GM23338 (cell line): ENCODE results near the gene MYO3B. TPM values are rescaled to one million over a fixed set of nuclear protein-coding genes. Genes with fewer than 3 reads are reported as not detected.

Source experiments
- ATAC-seq: fragments of 200-7000 bp; cut with Tn5 transposase; 3 replicates; pipeline ENCODE4 v1.9.1; 2020
- DNase-seq: peaks from one replicate; pipeline ENCODE4 v3.0.0-alpha.2; 2015; ENCODE audit warnings: low spot score
- H2AFZ ChIP-seq: fragments of 200-600 bp; sonication (generic); 2 replicates; pipeline ENCODE4 v1.8.0; 2016; ENCODE audit warnings: antibody characterized with exemption, mild to moderate bottlenecking, moderate library complexity
- H3F3A ChIP-seq: fragments of 200-600 bp; sonication (generic); replicated peaks from 2 replicates; pipeline ENCODE4 v1.8.0; 2017; ENCODE audit warnings: antibody characterized with exemption, mixed run types, low read depth
- H3K27ac ChIP-seq: fragments of 200-600 bp; sonication (generic); 2 replicates; pipeline ENCODE4 v1.6.1; 2016; ENCODE audit warnings: low read depth
- H3K27me3 ChIP-seq: fragments of 200-600 bp; sonication (generic); 2 replicates; pipeline ENCODE4 v1.8.0; 2016; ENCODE audit warnings: mild to moderate bottlenecking, mixed run types, moderate library complexity; ENCODE audit not compliant: insufficient read depth
- H3K36me3 ChIP-seq: fragments of 200-600 bp; sonication (generic); 2 replicates; pipeline ENCODE4 v1.8.0; 2016; ENCODE audit warnings: mild to moderate bottlenecking; ENCODE audit not compliant: insufficient read depth
- H3K4me1 ChIP-seq: fragments of 200-600 bp; sonication (generic); 2 replicates; pipeline ENCODE4 v1.8.0; 2016; ENCODE audit warnings: mild to moderate bottlenecking, moderate library complexity; ENCODE audit not compliant: insufficient read depth
- H3K4me2 ChIP-seq: fragments of 200-600 bp; sonication (generic); 2 replicates; pipeline ENCODE4 v1.7.1; 2017; ENCODE audit warnings: mixed run types
- H3K4me3 ChIP-seq: fragments of 200-600 bp; sonication (generic); 2 replicates; pipeline ENCODE4 v1.6.1; 2016; ENCODE audit warnings: mixed run types
- H3K79me2 ChIP-seq: fragments of 200-600 bp; sonication (generic); replicated peaks from 2 replicates; pipeline ENCODE4 v1.8.0; 2017; ENCODE audit warnings: mild to moderate bottlenecking; ENCODE audit not compliant: insufficient read depth
- H3K9me2 ChIP-seq: fragments of 200-600 bp; sonication (generic); 2 replicates; pipeline ENCODE4 v1.8.0; 2017; ENCODE audit not compliant: insufficient read depth
- H4K20me1 ChIP-seq: fragments of 200-600 bp; sonication (generic); replicated peaks from 2 replicates; pipeline ENCODE4 v1.8.0; 2017; ENCODE audit warnings: mild to moderate bottlenecking; ENCODE audit not compliant: insufficient read depth
- H3K27ac Mint-ChIP-seq: 2 replicates; pipeline ENCODE4 v1.8.0; 2020; ENCODE audit warnings: inconsistent platforms, mild to moderate bottlenecking, moderate library complexity, mixed read lengths
- H3K27me3 Mint-ChIP-seq: 3 replicates; pipeline ENCODE4 v1.8.0; 2022; ENCODE audit warnings: low read depth, mild to moderate bottlenecking, moderate library complexity, mixed read lengths, inconsistent platforms; ENCODE audit not compliant: insufficient read depth, poor library complexity
- H3K36me3 Mint-ChIP-seq: 3 replicates; pipeline ENCODE4 v1.8.0; 2021; ENCODE audit warnings: low read depth, mild to moderate bottlenecking, inconsistent platforms, moderate library complexity, mixed read lengths
- H3K4me1 Mint-ChIP-seq: 3 replicates; pipeline ENCODE4 v1.8.0; 2020; ENCODE audit warnings: mild to moderate bottlenecking, inconsistent platforms, mixed read lengths
- H3K4me3 Mint-ChIP-seq: 3 replicates; pipeline ENCODE4 v1.8.0; 2021; ENCODE audit warnings: moderate library complexity, mild to moderate bottlenecking, inconsistent platforms, mixed read lengths
- H3K9me3 Mint-ChIP-seq: 3 replicates; pipeline ENCODE4 v1.8.0; 2020; ENCODE audit warnings: moderate library complexity, mild to moderate bottlenecking, inconsistent platforms, mixed read lengths
- CREB1 ChIP-seq: fragments of 250-450 bp; sonication (Bioruptor Pico); IDR thresholded peaks from 2 replicates; pipeline ENCODE4 v1.5.0; 2020; ENCODE audit warnings: low read depth, mild to moderate bottlenecking, moderate library complexity
- CTCF ChIP-seq, 2 experiments: fragments of 200-600 bp in 1 of 2; sonication (generic) in 1 of 2; conservative IDR thresholded peaks; 2 replicates each; pipeline versions ENCODE4 v1.5.1 to v1.6.1; 2016 to 2017; ENCODE audit warnings: antibody characterized with exemption in 2 of 2, low read depth in 2 of 2, mild to moderate bottlenecking in 2 of 2, moderate library complexity in 1 of 2
- EZH2 ChIP-seq: fragments of 200-600 bp; sonication (generic); IDR thresholded peaks from one replicate; pipeline ENCODE4 v1.8.0; 2017; ENCODE audit warnings: antibody characterized with exemption, mild to moderate bottlenecking, low read depth; ENCODE audit not compliant: unreplicated experiment
- EZH2phosphoT487 ChIP-seq: fragments of 200-600 bp; sonication (generic); IDR thresholded peaks from one replicate; pipeline ENCODE4 v1.8.1; 2018; ENCODE audit warnings: antibody characterized with exemption; ENCODE audit not compliant: unreplicated experiment
- JUNB ChIP-seq: IDR thresholded peaks from one replicate; pipeline ENCODE4 v1.6.1; 2016; ENCODE audit warnings: antibody characterized with exemption; ENCODE audit not compliant: unreplicated experiment
- REST ChIP-seq: IDR thresholded peaks from one replicate; pipeline ENCODE4 v1.6.1; 2018; ENCODE audit warnings: antibody characterized with exemption; ENCODE audit not compliant: unreplicated experiment
- STAT1 ChIP-seq: IDR thresholded peaks from one replicate; pipeline ENCODE4 v1.6.1; 2016; ENCODE audit warnings: antibody characterized with exemption; ENCODE audit not compliant: unreplicated experiment
- ZNF331 ChIP-seq: fragments of 250-450 bp; sonication (Bioruptor Pico); IDR thresholded peaks from 2 replicates; pipeline ENCODE4 v1.5.0; 2020; ENCODE audit warnings: low read depth, mild to moderate bottlenecking, moderate library complexity
- ZNF462 ChIP-seq: fragments of 250-450 bp; sonication (Bioruptor Pico); IDR thresholded peaks from 2 replicates; pipeline ENCODE4 v1.5.0; 2020; ENCODE audit warnings: mild to moderate bottlenecking, moderate library complexity
- polyA plus RNA-seq: library from polyadenylated mRNA; unstranded; fragments of >200 nt; fragmentation: Nextera tagmentation; extraction: Ambion mirVana; gene quantifications from 2 replicates; pipeline ENCODE4 v1.2.1, GENCODE V29; 2016
- total RNA-seq: library from RNA; depleted of rRNA; stranded (reverse); fragments of >200 nt; shearing (Covaris generic); gene quantifications from 2 replicates; pipeline ENCODE4 v1.2.3, GENCODE V29; 2014

MYO3B gene
- total and polyA plus RNA-seq, 2 experiments from 2014 or later, result 0.42 TPM; not detected in 1

GRCh38 chr2:170493426-170494097, 315.6 kb downstream of the MYO3B start:
- H3K4me1 Mint-ChIP-seq, result peaks cover 5% of the 10 kb centered on the region; the same call in 2 of the 3 replicates
- ATAC-seq (no peak), DNase-seq (no peak)
- H3K27ac Mint-ChIP-seq, result no peak overlapping the region
- Histone ChIP-seq H3K4me1 (peaks cover 2% of the 10 kb centered on the region; the same call in 1 of the 2 replicates), H3K4me3 (no peak overlapping the region), H3K79me2 (no peaks in the 10 kb centered on the region), H3K36me3 (no peaks in the 10 kb centered on the region; the same call in 1 of the 2 replicates), H3F3A (no peaks in the 10 kb centered on the region), H3K27ac (no peak overlapping the region), H2AFZ (peak overlapping the region; percentile 69; the same call in 1 of the 2 replicates), H3K4me2 (no peak overlapping the region), H3K9me2 (peaks cover 5% of the 10 kb centered on the region), H3K27me3 (no peaks in the 10 kb centered on the region), H4K20me1 (no peaks in the 10 kb centered on the region)
- H3K9me3 Mint-ChIP-seq, result no peaks in the 10 kb centered on the region
- TF ChIP-seq ZNF462 (CRISPR knock-in tag) (no peak), CTCF (conservative IDR thresholded peaks at IDR 0.05; ENCODE audit: low read depth in 2 of 2) (no peak), CREB1 (no peak), EZH2phosphoT487 (no peak), EZH2 (no peak), STAT1 (no peak), REST (no peak), JUNB (no peak), ZNF331 (CRISPR knock-in tag) (no peak)
- H3K36me3 Mint-ChIP-seq, result no peaks in the 10 kb centered on the region
- H3K27me3 Mint-ChIP-seq, result peaks cover 6% of the 10 kb centered on the region
- no peak overlapping the region for H3K4me3 Mint-ChIP-seq
